CD4-positive, alpha-beta T cell treated with Interleukin-17A for 1 hour (primary cell): Measurements from ENCODE around the gene LILRB1.
"Not testable (repeated sequence)": the region's sequence is repeated elsewhere in the genome, so short reads cannot be mapped to it uniquely, and the experiment has no call there.

Experiments used
- DNase-seq: peaks from one replicate; pipeline ENCODE4 v3.0.0-alpha.2; 2020

Gene LILRB1

GRCh38 chr19:54667217-54667616 lies 36.9 kb downstream of the LILRB1 start:
- no peak for DNase-seq

GRCh38 chr19:54668353-54668752 lies 38.1 kb downstream of the LILRB1 start:
- DNase-seq, result no peak

- no peak for DNase-seq
Measured at GRCh38 chr19:54670576-54671357, 40.5 kb downstream of the LILRB1 start.

- DNase-seq, result no peak
Measured at GRCh38 chr19:54673222-54673621, 42.9 kb downstream of the LILRB1 start.

- peak; percentile 24 for DNase-seq
Measured at GRCh38 chr19:54674021-54674617, 43.8 kb downstream of the LILRB1 start.

GRCh38 chr19:54676210-54676834 lies 46.0 kb downstream of the LILRB1 start:
- DNase-seq, result peak; percentile 51

- no peak for DNase-seq
Measured at GRCh38 chr19:54677217-54677616, 46.9 kb downstream of the LILRB1 start.

GRCh38 chr19:54681596-54681995 lies 51.3 kb downstream of the LILRB1 start:
- not testable (repeated sequence) for DNase-seq

GRCh38 chr19:54682306-54682856 lies 52.1 kb downstream of the LILRB1 start:
- DNase-seq, result no peak

GRCh38 chr19:54684527-54684926 lies 54.2 kb downstream of the LILRB1 start:
- DNase-seq, result no peak
